Left ventricle myocardium superior (tissue), 1 donor: ENCODE measurements around the gene NCS1. TPM values are rescaled to one million over a fixed set of nuclear protein-coding genes. Genes with fewer than 3 reads are reported as not detected.

Source experiments
- ATAC-seq: fragments of 200-7000 bp; cut with Tn5 transposase; one replicate; pipeline ENCODE4 v1.9.1; 2020; ENCODE audit warnings: mild to moderate bottlenecking, moderate library complexity
- DNase-seq: peaks from one replicate; pipeline ENCODE4 v3.0.0-alpha.2; 2020
- intact Hi-C: fragments of 100-400 bp; cut with micrococcal nuclease; formaldehyde crosslinking; loops from one replicate; pipeline ENCODE4 v1.11.0; 2022
- long read RNA-seq: library from polyadenylated mRNA; unstranded; transcript quantifications from one replicate; pipeline ENCODE4 v2.0.0, GENCODE V29; 2021
- total RNA-seq: library from RNA; stranded (reverse); fragmentation: NEBNext Ultra II Directional; extraction: Animal tissue kit (Norgen Biotek cat#: 25700); gene quantifications from one replicate; pipeline ENCODE4 v1.2.1, GENCODE V29; 2021
- donor health status: DM: no; HTN: yes; CAD: no; lungs with severe emphysema.

NCS1 gene
- 4.1 TPM for total RNA-seq
- long read RNA-seq, full-length matches to known transcripts = 4 of 7 reads
- long read RNA-seq, partial matches to known transcripts = 0 of 7 reads
- long read RNA-seq, other reads (novel, unspliced or antisense) = 3 of 7 reads

DNA sequence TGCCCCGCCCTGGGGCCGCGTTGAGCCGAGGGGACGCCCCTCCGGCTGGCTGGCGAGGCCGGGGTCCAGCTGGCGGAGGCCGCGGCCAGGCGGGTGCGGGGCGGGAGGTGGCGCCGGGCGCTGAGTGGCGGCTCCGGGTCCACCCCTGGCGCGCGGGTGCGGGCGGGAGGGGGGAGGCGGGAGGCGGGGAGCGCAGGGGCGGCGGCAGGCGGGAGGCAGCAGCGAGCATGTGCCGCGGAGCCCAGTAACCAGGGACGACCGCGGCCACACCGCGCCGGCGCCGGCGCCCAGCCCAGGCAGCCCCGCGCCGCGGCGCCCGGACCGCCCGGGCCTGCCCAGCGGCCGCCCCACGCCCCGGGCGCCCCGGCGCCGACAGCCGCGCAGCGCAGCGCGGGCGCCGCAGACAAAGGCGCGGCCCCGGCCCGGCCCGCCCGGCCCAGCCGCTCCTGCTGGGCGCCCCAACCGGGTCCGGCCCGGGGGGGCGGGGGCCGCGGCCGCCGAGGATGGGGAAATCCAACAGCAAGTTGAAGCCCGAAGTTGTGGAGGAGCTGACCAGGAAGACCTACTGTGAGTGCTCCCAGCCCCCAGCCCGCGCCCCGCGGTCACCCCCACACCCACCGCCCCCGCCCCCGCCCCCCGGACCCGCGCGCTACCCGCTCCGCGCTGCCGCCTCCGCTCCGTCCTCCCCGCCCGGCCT is at the start of gene NCS1:
TSS of gene NCS1 (plus strand) at position 244 of the 697 bp plus-strand sequence. CDS start at position 504, 260 bp downstream.
- intact Hi-C loops = no loop called here
- peak; percentile 97 for ATAC-seq

DNA sequence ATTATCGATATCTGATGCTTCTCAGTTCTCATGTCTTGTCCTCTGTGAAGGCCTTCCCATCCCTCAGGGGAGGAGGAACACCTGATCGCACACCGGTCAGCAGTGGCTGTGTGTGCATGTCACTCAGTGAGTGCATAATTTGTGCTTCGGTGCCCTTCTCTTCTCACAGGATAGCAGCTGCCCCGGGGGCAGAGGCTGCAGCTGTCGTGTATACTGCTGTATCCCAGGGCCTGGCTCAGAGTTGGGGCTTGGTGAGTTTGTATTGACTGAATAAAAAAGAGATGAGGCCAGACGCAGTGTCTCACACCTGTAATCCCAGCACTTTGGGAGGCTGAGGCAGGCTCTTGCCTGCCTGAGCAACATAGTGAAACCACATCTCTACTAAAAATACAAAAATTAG is 49.7 kb upstream of the NCS1 start:
- intact Hi-C loops = no loop called here
- ATAC-seq (no peak), DNase-seq (no peak)

More for the DNA sequence above, at the start of gene NCS1:
- DNase-seq = peak; percentile 88

DNA sequence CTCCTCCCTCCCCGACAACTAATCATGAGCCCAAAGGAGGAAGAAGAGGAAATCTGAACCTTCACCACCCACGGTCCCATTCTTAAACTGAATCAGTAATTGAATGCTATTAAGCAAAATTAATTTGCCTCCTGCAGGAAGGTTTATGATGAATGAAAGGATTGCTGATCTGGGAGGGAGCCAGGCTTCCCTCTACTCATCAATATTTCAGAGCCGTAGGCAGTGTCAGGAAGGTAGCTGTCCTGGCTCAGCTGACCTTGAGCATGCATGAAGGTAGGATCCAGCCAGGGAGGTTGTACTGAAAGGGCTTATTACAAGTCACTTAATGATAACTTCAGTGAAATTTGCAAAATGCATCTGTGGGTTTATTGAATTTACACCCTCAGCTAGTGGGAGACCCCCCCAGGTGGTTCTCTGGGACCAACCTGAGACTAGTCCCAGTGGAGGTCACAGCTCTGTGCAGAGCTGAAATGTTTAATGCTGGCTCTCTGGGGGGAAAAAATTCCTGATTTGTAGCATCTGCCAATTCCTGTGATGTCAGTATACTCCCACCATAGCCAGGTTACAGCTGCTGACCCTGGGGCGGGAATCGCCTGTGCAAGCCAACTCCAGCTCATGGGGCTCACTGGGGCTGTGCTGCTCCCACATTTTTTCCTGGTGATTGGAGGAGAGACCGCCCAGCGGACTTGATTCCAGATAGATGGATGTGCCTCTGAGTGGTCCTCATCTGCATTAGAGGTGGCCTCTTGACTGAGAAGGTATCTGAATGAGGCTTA is 47.9 kb upstream of the NCS1 start:
- no peak for DNase-seq
- ATAC-seq = no peak
- intact Hi-C loops = no loop called here

GRCh38 chr9:130126721-130127433 is 45.3 kb upstream of the NCS1 start:
- ATAC-seq (no peak), DNase-seq (no peak)
- intact Hi-C loops = no loop called here

DNA sequence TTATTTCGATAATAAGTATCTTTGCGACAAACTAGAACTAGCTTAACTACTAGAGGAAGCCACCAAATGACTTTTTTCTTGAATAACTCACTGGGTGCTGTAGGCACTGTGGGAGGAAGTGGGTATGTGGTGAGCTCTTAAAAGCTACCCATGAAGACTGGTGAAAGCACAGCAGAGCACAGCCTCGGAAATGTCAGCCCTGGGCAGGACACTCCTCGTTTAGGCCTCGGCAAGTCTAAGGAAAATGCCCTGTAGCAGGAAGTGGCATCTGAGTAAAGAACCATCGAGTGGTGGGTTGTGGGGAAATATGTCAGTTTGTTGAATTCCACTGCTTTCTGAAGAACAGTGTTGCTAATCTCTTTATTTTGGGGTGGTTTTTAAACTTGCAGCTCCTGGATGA is 44.0 kb upstream of the NCS1 start:
- DNase-seq (no peak), ATAC-seq (peak; percentile 62)
- intact Hi-C loops = no loop called here

- intact Hi-C loops = no loop called here
- ATAC-seq (peak; percentile 93), DNase-seq (peak; percentile 63)
Measured at GRCh38 chr9:130128733-130129431, 43.3 kb upstream of the NCS1 start.

- DNase-seq (peak; percentile 23), ATAC-seq (peak; percentile 19)
- intact Hi-C loops = no loop called here
Measured at GRCh38 chr9:130129432-130130061, 42.7 kb upstream of the NCS1 start.

GRCh38 chr9:130132746-130133145 is 39.5 kb upstream of the NCS1 start:
- peak; percentile 2 for DNase-seq
- intact Hi-C loops = no loop called here
- no peak for ATAC-seq

GRCh38 chr9:130137081-130137640 is 35.0 kb upstream of the NCS1 start:
- intact Hi-C loops = no loop called here
- no peak for ATAC-seq
- peak; percentile 20 for DNase-seq

- DNase-seq = peak; percentile 2
- intact Hi-C loops = no loop called here
- ATAC-seq = no peak
Measured at GRCh38 chr9:130137641-130138081, 34.5 kb upstream of the NCS1 start.

DNA sequence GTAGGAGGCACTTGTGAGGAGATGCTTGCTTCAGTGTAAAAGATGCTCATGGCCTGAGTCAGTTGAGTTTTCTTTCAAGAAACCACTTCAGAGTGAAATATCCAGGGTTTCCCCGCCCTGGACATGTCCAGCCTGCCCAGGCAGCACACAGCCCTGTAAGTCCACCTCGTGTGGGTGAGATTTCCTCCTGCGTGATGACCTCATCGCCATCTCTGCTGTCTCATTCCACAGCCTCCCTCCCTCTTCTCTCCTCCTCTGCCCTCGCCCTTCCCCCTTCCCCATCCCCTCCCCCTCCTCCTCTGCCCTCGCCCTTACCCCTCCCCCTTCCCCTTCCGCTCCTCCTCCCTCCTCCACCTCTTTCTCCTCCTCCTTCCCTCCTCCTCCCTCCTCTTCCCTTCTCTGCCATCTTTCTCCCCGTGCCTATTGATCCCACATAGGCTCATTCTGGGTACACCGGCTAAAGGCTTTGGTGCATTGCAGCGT is 34.0 kb upstream of the NCS1 start:
- peak; percentile 73 for ATAC-seq
- DNase-seq = peak; percentile 47
- intact Hi-C loops = no loop called here

DNA sequence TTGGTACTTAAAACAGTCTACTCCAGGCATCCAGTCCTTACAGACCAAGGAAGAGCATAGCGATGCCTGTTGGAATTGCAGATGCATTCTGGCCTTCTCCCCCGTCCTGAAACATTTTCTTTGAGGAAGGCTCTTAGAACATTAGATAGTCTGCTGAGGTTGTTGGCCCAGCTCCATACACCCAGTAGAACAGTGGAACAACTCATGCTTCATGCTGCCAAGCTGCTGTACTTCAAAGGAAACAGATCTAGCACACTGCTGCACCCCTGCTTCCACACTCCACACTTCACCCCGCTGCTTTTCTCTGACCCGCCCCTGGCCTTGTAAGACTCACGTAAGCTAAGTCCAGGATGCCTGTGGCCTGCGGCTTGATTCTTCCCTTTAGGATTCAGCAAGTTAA is 33.4 kb upstream of the NCS1 start:
- ATAC-seq = peak; percentile 86
- peak; percentile 57 for DNase-seq
- intact Hi-C loops = no loop called here

- intact Hi-C loops = no loop called here
- no peak for ATAC-seq
Measured at GRCh38 chr9:130139251-130139650, 33.0 kb upstream of the NCS1 start.

DNA sequence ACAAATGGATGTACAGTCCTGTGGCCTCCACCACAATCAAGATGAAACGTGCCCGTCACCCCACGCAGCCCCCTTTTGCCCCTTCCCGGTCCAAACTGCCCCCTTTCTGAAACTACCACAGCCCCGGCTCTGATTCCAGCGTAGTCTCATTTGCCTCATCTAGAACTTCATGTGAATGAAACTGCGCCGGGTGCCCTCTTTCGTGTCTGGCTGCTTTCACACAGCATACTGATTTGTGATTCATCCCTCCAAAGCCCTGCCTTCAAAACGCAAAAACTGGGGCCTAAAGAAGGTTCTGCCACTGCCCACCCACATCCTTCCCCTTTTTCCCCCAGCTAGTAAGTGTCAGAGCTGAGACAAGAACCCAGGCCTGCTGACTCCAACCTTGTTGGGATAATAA is 31.5 kb upstream of the NCS1 start:
- DNase-seq (no peak), ATAC-seq (no peak)
- intact Hi-C loops = no loop called here

More at GRCh38 chr9:130139251-130139650, 33.0 kb upstream of the NCS1 start:
- DNase-seq = peak; percentile 13

- DNase-seq (no peak), ATAC-seq (no peak)
- intact Hi-C loops = no loop called here
Measured at GRCh38 chr9:130142056-130142455, 30.1 kb upstream of the NCS1 start.

DNA sequence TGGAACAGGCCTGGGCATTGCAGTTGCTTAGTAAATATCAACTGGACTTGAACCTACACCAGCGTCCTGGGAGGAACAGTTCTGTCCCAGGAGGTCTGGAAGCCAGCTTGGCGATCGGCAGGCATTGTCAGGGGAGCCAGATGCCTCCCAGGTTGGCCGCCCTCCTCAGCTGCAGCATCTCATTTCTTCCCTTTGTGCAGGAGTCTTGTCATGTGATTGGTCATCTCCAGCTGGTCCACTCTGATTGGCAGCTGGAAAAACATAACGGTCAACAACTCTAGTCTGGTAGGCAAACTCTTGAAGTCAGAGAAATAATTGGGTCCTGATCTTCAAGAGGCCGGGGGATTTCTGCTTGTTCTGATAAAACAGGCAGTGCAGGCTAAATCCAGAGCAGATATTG is 29.6 kb upstream of the NCS1 start:
- intact Hi-C loops = no loop called here
- DNase-seq = no peak

DNA sequence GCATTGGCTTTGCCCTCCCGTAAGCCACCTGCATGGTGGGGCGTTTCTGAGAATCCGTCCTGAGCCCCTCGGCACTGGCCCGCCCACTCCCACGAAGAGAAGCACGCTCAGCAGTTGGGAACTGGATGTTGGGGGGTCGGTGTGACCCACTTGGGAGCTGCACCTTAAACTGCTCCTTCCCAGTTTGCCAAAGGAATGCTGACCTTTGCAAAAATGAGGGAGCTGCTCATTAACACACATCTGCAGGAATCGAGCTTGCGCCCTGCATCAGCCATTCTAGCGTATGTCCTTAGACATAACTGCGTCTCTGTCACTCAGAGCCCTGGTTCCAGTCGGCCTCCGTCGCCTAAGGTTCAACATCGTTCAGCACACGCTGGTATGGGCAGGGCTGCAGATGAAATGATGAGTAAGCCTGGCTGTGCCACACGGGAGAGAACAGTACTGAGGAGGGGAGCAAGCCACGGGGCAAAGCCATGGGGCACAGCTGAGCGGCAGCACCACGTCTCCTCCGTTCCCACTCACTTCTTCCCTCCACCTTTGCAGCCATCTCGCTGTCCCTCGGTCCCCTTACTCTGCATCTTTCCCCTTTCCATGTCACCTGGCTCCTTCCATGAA is 28.8 kb upstream of the NCS1 start:
- ATAC-seq (no peak), DNase-seq (no peak)
- intact Hi-C loops = no loop called here

More for the DNA sequence above, 29.6 kb upstream of the NCS1 start:
- no peak for ATAC-seq

- DNase-seq = peak; percentile 57
- intact Hi-C loops = no loop called here
- ATAC-seq = peak; percentile 90
Measured at GRCh38 chr9:130143958-130144366, 28.2 kb upstream of the NCS1 start.
